ENCODE data around the gene MTFMT. TPM values are rescaled to one million over a fixed set of nuclear protein-coding genes. Genes with fewer than 3 reads are reported as not detected.

MTFMT gene
- total RNA-seq, 2 donors from 2014 or later, result 19.8 to 20.7 TPM

DNA sequence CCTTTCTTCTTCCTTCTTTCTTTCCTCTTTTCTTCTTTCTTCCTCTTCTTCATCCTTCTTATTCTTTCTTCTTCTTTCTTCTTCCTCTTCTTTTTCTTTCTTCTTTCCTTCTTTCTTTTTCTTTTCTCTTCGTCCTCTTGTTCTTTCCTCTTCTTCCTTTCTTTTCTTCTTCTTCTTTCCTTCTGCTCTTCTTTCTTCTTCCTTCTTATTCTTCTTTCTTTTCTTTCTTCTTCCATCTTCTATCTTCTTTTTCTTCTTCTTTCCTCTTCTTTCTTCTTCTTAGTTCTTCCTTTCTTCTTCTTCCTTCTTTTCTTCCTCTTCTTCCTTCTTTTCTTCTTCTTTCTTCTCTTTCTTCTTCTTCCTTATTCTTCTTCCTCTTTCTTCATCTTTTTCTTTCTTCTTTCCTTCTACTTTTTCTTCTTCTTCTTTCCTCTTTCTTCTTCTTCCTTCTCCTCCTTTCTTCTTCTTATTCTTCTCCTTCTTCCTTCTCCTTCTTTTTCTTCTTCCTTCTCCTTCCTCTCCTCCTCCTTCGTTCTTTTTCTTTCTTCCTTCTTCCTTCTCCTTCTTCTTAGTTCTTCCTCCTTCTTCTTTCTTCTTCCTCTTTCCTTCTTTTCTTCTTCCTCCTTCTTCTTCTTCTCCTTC is 77.5 kb downstream of the MTFMT start:
- DNase-seq, result no peak
- intact Hi-C loops (cut with DNase I, micrococcal nuclease), result no loop called here
- no peak for ATAC-seq

Other genes starting within 250 kb of the MTFMT start
- gene PIF1, start 204.0 kb downstream of the MTFMT start, total RNA-seq, result 1 to 10 TPM; 2.2 to 6.0 TPM
- 10 to 100 TPM in 1 of 2 donors, 1 to 10 TPM in 1; 4.6 to 10.7 TPM for gene PLEKHO2, start 187.7 kb downstream of the MTFMT start, total RNA-seq
- 1 to 10 TPM; 1.1 to 2.0 TPM for gene ANKDD1A, start 117.7 kb downstream of the MTFMT start, total RNA-seq
- 10 to 100 TPM; 51.5 to 63.5 TPM for gene SPG21, start 39.7 kb downstream of the MTFMT start, total RNA-seq
- gene SLC51B, start 15.7 kb upstream of the MTFMT start, total RNA-seq, result 100 to 1,000 TPM; 104 to 127 TPM
- gene RASL12, start 38.4 kb upstream of the MTFMT start, total RNA-seq, result 1 to 10 TPM; 2.0 to 9.2 TPM
- gene KBTBD13, start 47.1 kb upstream of the MTFMT start, total RNA-seq, result under 1 TPM in 1 of 2 donors, not detected in 1; 0.08 TPM
- gene UBAP1L, start 85.6 kb upstream of the MTFMT start, total RNA-seq, result 1 to 10 TPM; 2.3 to 3.2 TPM
- 10 to 100 TPM; 14.9 to 16.8 TPM for gene PDCD7, start 104.2 kb upstream of the MTFMT start, total RNA-seq
- gene CLPX, start 155.7 kb upstream of the MTFMT start, total RNA-seq, result 10 to 100 TPM; 49.2 to 51.9 TPM
- gene CILP, start 181.8 kb upstream of the MTFMT start, total RNA-seq, result 10 to 100 TPM in 1 of 2 donors, 1 to 10 TPM in 1; 3.5 to 13.4 TPM

All from left colon (tissue), 2 donors.